Measurements from ENCODE around the gene CTNND2. TPM values are rescaled to one million over a fixed set of nuclear protein-coding genes. Genes with fewer than 3 reads are reported as not detected.

CTNND2 gene
- total and polyA plus RNA-seq, 4 donors, result 0.30 to 2.2 (median 0.71) TPM

DNA sequence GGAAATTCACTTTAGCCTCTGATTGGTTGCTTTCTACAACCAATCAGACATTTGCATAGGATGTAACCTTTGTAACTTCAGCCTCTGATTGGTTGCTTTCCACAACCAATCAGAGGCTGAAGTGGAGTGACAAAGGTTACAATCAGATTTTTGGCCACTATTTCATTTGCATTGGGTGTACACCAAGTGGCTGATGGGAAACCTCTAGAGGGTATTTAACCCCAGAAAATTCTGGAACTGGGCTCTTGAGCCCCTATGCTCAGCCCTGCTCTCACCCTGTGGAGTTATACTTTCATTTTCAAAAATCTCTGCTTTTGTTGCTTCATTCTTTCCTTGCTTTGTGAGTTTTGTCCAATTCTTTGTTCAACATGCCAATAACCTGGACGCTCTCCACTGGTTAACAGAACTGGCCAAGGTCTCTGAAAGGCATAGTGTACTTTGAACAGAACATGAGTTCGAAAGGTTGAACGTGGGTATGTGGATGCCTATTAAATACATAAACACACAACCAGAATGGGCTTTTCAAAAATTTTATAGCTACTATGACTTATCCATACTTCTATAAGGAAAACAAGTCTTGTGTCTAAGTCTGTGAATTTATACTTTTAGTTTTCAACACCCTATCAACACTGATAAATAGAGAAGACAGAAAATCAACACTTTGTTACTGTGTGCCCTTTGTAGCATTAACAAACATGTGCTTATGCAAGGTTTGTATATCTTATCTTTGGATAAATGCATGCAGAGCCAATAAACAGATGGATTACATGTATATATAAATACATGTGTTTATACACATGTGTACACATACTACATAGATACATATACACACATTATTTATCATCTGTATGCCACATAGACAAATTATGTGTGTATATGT is 568.1 kb downstream of the CTNND2 start:
- Histone ChIP-seq H3K4me3 (no peak overlapping the region), H3K36me3 (ENCODE audit: control insufficient read depth in 4 of 4, insufficient read depth in 4 of 4, low read length in 4 of 4) (no peaks in the 10 kb centered on the region), H3K9ac (ENCODE audit: insufficient read depth in 1 of 2, low read length in 2 of 2) (no peak overlapping the region), H3K9me3 (ENCODE audit: control insufficient read depth in 4 of 4, insufficient read depth in 3 of 4, low read length in 3 of 4) (peaks cover 0 to 2% (median 0%) of the 10 kb centered on the region in 4 donors), H3K27ac (ENCODE audit: low read depth in 1 of 2, low read length in 1 of 2) (no peak overlapping the region), H3K4me1 (ENCODE audit: control insufficient read depth in 5 of 5, insufficient read depth in 5 of 5, low read length in 5 of 5) (no peaks in the 10 kb centered on the region), H3K27me3 (ENCODE audit: control insufficient read depth in 3 of 3, insufficient read depth in 3 of 3, low read length in 2 of 3) (no peaks in the 10 kb centered on the region)
- 85 to 89% methylated on average over 3 of the region's 3 CpGs for WGBS, 2 donors
- ATAC-seq (ENCODE audit: insufficient read depth, low FRiP score), result no peak
- DNase-seq, result no peak
- TF ChIP-seq, protein P1, sequence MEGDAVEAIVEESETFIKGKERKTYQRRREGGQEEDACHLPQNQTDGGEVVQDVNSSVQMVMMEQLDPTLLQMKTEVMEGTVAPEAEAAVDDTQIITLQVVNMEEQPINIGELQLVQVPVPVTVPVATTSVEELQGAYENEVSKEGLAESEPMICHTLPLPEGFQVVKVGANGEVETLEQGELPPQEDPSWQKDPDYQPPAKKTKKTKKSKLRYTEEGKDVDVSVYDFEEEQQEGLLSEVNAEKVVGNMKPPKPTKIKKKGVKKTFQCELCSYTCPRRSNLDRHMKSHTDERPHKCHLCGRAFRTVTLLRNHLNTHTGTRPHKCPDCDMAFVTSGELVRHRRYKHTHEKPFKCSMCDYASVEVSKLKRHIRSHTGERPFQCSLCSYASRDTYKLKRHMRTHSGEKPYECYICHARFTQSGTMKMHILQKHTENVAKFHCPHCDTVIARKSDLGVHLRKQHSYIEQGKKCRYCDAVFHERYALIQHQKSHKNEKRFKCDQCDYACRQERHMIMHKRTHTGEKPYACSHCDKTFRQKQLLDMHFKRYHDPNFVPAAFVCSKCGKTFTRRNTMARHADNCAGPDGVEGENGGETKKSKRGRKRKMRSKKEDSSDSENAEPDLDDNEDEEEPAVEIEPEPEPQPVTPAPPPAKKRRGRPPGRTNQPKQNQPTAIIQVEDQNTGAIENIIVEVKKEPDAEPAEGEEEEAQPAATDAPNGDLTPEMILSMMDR (IDR thresholded peaks at IDR 0.05; ENCODE audit: control extremely low read depth, extremely low read depth), result no peak

DNA sequence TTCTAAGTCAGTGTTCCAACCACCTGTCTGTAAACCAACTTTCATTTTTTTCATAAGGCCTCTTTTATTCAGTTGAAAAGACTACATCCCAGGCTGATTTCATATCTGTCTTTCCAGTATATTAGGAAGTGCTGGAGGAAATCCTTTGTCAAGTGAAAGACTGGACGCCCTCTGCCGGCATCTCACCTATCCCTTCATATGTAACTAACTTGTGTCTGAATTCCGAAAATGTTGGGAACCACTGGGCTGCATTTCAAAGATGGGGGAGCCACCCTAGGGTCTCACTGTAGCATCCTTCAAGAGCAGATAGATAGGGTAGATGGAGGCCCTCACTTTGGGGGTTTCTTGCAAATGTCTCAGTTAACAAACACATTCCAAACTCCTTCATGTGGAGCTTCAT is 569.8 kb downstream of the CTNND2 start:
- H3K27me3 ChIP-seq (ENCODE audit: control insufficient read depth in 3 of 3, insufficient read depth in 3 of 3, low read length in 2 of 3), result no peaks in the 10 kb centered on the region
- peaks cover 0 to 2% (median 0%) of the 10 kb centered on the region in 4 donors for H3K9me3 ChIP-seq (ENCODE audit: control insufficient read depth in 4 of 4, insufficient read depth in 3 of 4, low read length in 3 of 4)
- no peaks in the 10 kb centered on the region for H3K36me3 ChIP-seq (ENCODE audit: control insufficient read depth in 4 of 4, insufficient read depth in 4 of 4, low read length in 4 of 4)
- 73 to 83% methylated on average over 3 of the region's 3 CpGs for WGBS, 2 donors
- ATAC-seq (ENCODE audit: insufficient read depth, low FRiP score) (no peak), DNase-seq (no peak)
- H3K4me1 ChIP-seq (ENCODE audit: control insufficient read depth in 5 of 5, insufficient read depth in 5 of 5, low read length in 5 of 5), result no peaks in the 10 kb centered on the region
- TF ChIP-seq, protein P1 (IDR thresholded peaks at IDR 0.05; ENCODE audit: control extremely low read depth, extremely low read depth), result no peak
- H3K9ac ChIP-seq (ENCODE audit: insufficient read depth in 1 of 2, low read length in 2 of 2), result no peak overlapping the region
- no peak overlapping the region for H3K27ac ChIP-seq (ENCODE audit: low read depth in 1 of 2, low read length in 1 of 2)
- no peak overlapping the region for H3K4me3 ChIP-seq

DNA sequence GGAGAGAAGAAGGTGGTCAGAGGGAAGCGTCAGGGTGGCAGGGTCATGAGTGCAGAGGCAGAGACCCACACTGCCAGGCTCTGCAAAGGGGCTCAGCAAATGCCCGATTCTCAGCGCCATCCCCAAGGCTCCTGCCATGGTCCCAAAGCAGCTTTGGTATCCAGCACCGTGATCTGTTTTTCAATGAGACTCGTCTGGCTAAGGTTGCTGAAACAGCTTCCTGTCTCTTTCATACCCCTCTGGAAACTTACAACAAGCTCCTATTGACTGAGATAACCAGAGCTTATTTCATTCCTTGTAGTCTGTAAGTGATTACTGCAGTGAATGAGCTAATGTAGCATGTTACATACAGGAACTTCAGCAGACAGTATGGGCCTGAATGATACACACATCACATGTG is 574.6 kb downstream of the CTNND2 start:
- WGBS, 2 donors, result 77% methylated on average over 5 of the region's 5 CpGs
- H3K4me3 ChIP-seq, result no peak overlapping the region
- ATAC-seq (ENCODE audit: insufficient read depth, low FRiP score) (no peak), DNase-seq (no peak)
- TF ChIP-seq, protein P1 (IDR thresholded peaks at IDR 0.05; ENCODE audit: control extremely low read depth, extremely low read depth), result no peak
- H3K9ac ChIP-seq (ENCODE audit: insufficient read depth in 1 of 2, low read length in 2 of 2), result no peak overlapping the region
- no peaks in the 10 kb centered on the region for H3K27me3 ChIP-seq (ENCODE audit: control insufficient read depth in 3 of 3, insufficient read depth in 3 of 3, low read length in 2 of 3)
- H3K27ac ChIP-seq (ENCODE audit: low read depth in 1 of 2, low read length in 1 of 2), result no peak overlapping the region
- peaks cover 0 to 3% (median 0%) of the 10 kb centered on the region in 5 donors for H3K4me1 ChIP-seq (ENCODE audit: control insufficient read depth in 5 of 5, insufficient read depth in 5 of 5, low read length in 5 of 5)
- peaks cover 0 to 2% (median 0%) of the 10 kb centered on the region in 4 donors for H3K9me3 ChIP-seq (ENCODE audit: control insufficient read depth in 4 of 4, insufficient read depth in 3 of 4, low read length in 3 of 4)
- no peaks in the 10 kb centered on the region for H3K36me3 ChIP-seq (ENCODE audit: control insufficient read depth in 4 of 4, insufficient read depth in 4 of 4, low read length in 4 of 4)
